Measurements from ENCODE around the gene CNN3.

The CNN3 gene

DNA sequence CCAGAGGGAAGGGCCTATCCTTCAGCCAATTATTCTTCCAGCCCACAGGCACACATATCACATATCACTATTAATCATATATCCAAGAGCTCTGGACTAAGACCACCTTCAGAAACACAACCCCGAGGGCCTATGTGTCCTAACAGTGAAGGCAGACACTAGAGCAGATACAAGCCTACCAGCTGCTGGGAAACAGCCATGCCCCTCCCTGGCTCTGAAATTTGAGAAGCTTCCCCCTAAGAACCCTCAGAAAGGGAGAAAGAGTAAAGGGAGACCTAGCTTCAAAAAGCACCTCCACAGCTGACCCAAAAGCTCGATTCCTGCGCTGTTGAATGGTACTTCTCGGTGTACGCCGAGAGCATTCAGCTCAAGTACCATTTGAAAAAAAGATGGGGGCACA is 17.4 kb downstream of the CNN3 start:
- Histone ChIP-seq H3K9me3 (ENCODE audit: control insufficient read depth, insufficient read depth, low read depth, low read length) (no peaks in the 10 kb centered on the region), H3K4me1 (ENCODE audit: control insufficient read depth, insufficient read depth, low read length) (peaks cover 18% of the 10 kb centered on the region), H3K4me3 (ENCODE audit: low read depth, low read length) (no peak overlapping the region), H3K27ac (ENCODE audit: extremely low read depth, low read depth, low read length) (no peak overlapping the region), H3K36me3 (ENCODE audit: control insufficient read depth in 2 of 2, insufficient read depth in 1 of 2, low read length in 2 of 2) (peaks cover 0 to 3% of the 10 kb centered on the region in 2 experiments; a peak in 2 of 3 replicates)
- ChIA-PET POLR2A (interaction anchor here (1.2 kb wide), 1 partner anchor 17 kb away, joined by 3 read pairs; the partner anchor contains the start of gene CNN3), CTCF (interaction anchor here (0.6 to 2.4 kb wide), 4 partner anchors 13 to 132 kb away, joined by 3 to 13 read pairs (median 7); no protein-coding TSS in a partner anchor)
- TF ChIP-seq OSR2 (tag by site-specific recombination; IDR thresholded peaks at IDR 0.05) (no peak), ZNF341 (tag by site-specific recombination; IDR thresholded peaks at IDR 0.05; ENCODE audit: low read depth) (peak; percentile 49), ZNF501 (tag by site-specific recombination; IDR thresholded peaks at IDR 0.05) (no peak), FEZF1 (tag by site-specific recombination; IDR thresholded peaks at IDR 0.05) (no peak), ZBTB21 (tag by site-specific recombination; IDR thresholded peaks at IDR 0.05) (no peak), MZF1 (tag by site-specific recombination; IDR thresholded peaks at IDR 0.05; ENCODE audit: borderline replicate concordance) (0 out of 2 replicates have a peak, but pooled peaks have one; percentile 28), PBX3 (CRISPR knock-in tag; IDR thresholded peaks at IDR 0.05) (no peak), ZNF274 (IDR thresholded peaks at IDR 0.05; ENCODE audit: low read length) (no peak), ZNF274 (tag by site-specific recombination; IDR thresholded peaks at IDR 0.05; ENCODE audit: borderline replicate concordance) (no peak), ZNF654 (tag by site-specific recombination; IDR thresholded peaks at IDR 0.05; ENCODE audit: low read depth) (no peak)
- TF ChIP-seq, protein P1, sequence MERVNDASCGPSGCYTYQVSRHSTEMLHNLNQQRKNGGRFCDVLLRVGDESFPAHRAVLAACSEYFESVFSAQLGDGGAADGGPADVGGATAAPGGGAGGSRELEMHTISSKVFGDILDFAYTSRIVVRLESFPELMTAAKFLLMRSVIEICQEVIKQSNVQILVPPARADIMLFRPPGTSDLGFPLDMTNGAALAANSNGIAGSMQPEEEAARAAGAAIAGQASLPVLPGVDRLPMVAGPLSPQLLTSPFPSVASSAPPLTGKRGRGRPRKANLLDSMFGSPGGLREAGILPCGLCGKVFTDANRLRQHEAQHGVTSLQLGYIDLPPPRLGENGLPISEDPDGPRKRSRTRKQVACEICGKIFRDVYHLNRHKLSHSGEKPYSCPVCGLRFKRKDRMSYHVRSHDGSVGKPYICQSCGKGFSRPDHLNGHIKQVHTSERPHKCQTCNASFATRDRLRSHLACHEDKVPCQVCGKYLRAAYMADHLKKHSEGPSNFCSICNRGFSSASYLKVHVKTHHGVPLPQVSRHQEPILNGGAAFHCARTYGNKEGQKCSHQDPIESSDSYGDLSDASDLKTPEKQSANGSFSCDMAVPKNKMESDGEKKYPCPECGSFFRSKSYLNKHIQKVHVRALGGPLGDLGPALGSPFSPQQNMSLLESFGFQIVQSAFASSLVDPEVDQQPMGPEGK (tag by site-specific recombination; IDR thresholded peaks at IDR 0.05): 0 out of 2 replicates have a peak, but pooled peaks have one; percentile 21

DNA sequence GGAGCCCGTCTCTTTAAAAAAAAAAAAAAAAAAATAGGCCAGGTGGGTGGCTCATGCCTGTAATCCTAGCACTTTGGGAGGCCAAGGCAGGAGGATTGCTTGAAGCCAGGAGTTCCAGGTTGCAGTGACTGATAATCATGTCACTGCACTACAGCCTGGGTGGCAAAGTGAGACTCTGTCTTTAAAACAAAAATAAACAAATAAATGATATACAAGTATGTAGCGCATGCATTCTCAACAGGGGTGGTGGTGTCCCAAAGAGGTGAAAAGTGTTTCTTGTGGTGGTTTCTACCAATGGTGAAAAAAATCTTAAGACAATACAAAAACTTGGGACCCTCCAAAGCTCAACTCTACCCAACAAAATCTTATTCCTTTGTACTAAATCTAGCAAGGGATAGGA is 17.9 kb downstream of the CNN3 start:
- ChIA-PET CTCF (interaction anchor here (0.9 to 2.4 kb wide), 3 partner anchors 13 to 133 kb away, joined by 3 to 13 read pairs (median 11); no protein-coding TSS in a partner anchor), POLR2A (interaction anchor here (1.2 kb wide), 1 partner anchor 18 kb away, joined by 3 read pairs; the partner anchor contains the start of gene CNN3)
- H3K27ac ChIP-seq (ENCODE audit: extremely low read depth, low read depth, low read length): no peak overlapping the region
- no peaks in the 10 kb centered on the region for H3K9me3 ChIP-seq (ENCODE audit: control insufficient read depth, insufficient read depth, low read depth, low read length)
- peaks cover 0 to 3% of the 10 kb centered on the region in 2 experiments; a peak in 2 of 3 replicates for H3K36me3 ChIP-seq (ENCODE audit: control insufficient read depth in 2 of 2, insufficient read depth in 1 of 2, low read length in 2 of 2)
- H3K4me1 ChIP-seq (ENCODE audit: control insufficient read depth, insufficient read depth, low read length): peaks cover 18% of the 10 kb centered on the region
- TF ChIP-seq HIC1 (tag by site-specific recombination; IDR thresholded peaks at IDR 0.05): no peak
- no peak for TF ChIP-seq ZEB2 (tag by site-specific recombination; IDR thresholded peaks at IDR 0.05)
- TF ChIP-seq ZNF791 (tag by site-specific recombination; IDR thresholded peaks at IDR 0.05): no peak
- TF ChIP-seq ZNF391 (tag by site-specific recombination; IDR thresholded peaks at IDR 0.05; ENCODE audit: borderline replicate concordance, low read depth): no peak
- TF ChIP-seq ZNF449 (tag by site-specific recombination; IDR thresholded peaks at IDR 0.05): no peak
- no peak for TF ChIP-seq ZNF335 (tag by site-specific recombination; conservative IDR thresholded peaks at IDR 0.05)
- TF ChIP-seq ZNF426 (tag by site-specific recombination; IDR thresholded peaks at IDR 0.05): no peak
- TF ChIP-seq ZNF521 (tag by site-specific recombination; IDR thresholded peaks at IDR 0.05): no peak
- TF ChIP-seq ZBTB48 (tag by site-specific recombination; IDR thresholded peaks at IDR 0.05): no peak
- TF ChIP-seq ZNF394 (tag by site-specific recombination; IDR thresholded peaks at IDR 0.05; ENCODE audit: borderline replicate concordance): no peak
- TF ChIP-seq ZNF133 (tag by site-specific recombination; IDR thresholded peaks at IDR 0.05): no peak
- TF ChIP-seq ZNF239 (tag by site-specific recombination; IDR thresholded peaks at IDR 0.05): no peak
- no peak for TF ChIP-seq OVOL3 (tag by site-specific recombination; IDR thresholded peaks at IDR 0.05)
- TF ChIP-seq ZNF311 (tag by site-specific recombination; IDR thresholded peaks at IDR 0.05; ENCODE audit: borderline replicate concordance): no peak
- TF ChIP-seq ZNF623 (tag by site-specific recombination; IDR thresholded peaks at IDR 0.05): no peak
- H3K4me3 ChIP-seq (ENCODE audit: low read depth, low read length): no peak overlapping the region

Data from HEK293 (cell line).